Ishikawa (cell line): Measurements from ENCODE around the gene TNNC1.

Source experiments
- CEBPB ChIP-seq: IDR thresholded peaks from 2 replicates; pipeline ENCODE4 v1.6.1; 2012
- CREB1 ChIP-seq: IDR thresholded peaks from 2 replicates; pipeline ENCODE4 v1.6.1; 2012; ENCODE audit warnings: low read depth
- EGR1 ChIP-seq: IDR thresholded peaks from 2 replicates; pipeline ENCODE4 v1.6.1; 2012
- EP300 ChIP-seq: IDR thresholded peaks from 2 replicates; pipeline ENCODE4 v1.6.1; 2012; ENCODE audit warnings: borderline replicate concordance
- FOXM1 ChIP-seq: IDR thresholded peaks from 2 replicates; pipeline ENCODE4 v1.6.1; 2012; ENCODE audit warnings: low read depth, borderline replicate concordance
- NFIC ChIP-seq: IDR thresholded peaks from 2 replicates; pipeline ENCODE4 v1.6.1; 2012
- RAD21 ChIP-seq: IDR thresholded peaks from 2 replicates; pipeline ENCODE4 v1.6.1; 2012; ENCODE audit warnings: low read depth
- TAF1 ChIP-seq: IDR thresholded peaks from 2 replicates; pipeline ENCODE4 v1.6.1; 2012; ENCODE audit warnings: low read depth, mild to moderate bottlenecking
- TCF12 ChIP-seq: IDR thresholded peaks from 2 replicates; pipeline ENCODE4 v1.6.1; 2012; ENCODE audit warnings: low read depth
- TEAD4 ChIP-seq: IDR thresholded peaks from 2 replicates; pipeline ENCODE4 v1.6.1; 2012
- YY1 ChIP-seq: IDR thresholded peaks from 2 replicates; pipeline ENCODE4 v1.6.1; 2012; ENCODE audit warnings: low read depth
- ZBTB7A ChIP-seq: IDR thresholded peaks from 2 replicates; pipeline ENCODE4 v1.6.1; 2012; ENCODE audit warnings: low read depth
- TF ChIP-seq, protein P1 (sequence below): IDR thresholded peaks from 2 replicates; pipeline ENCODE4 v1.6.1; 2012; ENCODE audit warnings: low read depth, mild to moderate bottlenecking
- TF ChIP-seq, protein P2 (sequence below): IDR thresholded peaks from 2 replicates; pipeline ENCODE4 v1.6.1; 2012
- TF ChIP-seq, protein P3 (sequence below): IDR thresholded peaks from 2 replicates; pipeline ENCODE4 v1.6.1; 2012

The TNNC1 gene

DNA sequence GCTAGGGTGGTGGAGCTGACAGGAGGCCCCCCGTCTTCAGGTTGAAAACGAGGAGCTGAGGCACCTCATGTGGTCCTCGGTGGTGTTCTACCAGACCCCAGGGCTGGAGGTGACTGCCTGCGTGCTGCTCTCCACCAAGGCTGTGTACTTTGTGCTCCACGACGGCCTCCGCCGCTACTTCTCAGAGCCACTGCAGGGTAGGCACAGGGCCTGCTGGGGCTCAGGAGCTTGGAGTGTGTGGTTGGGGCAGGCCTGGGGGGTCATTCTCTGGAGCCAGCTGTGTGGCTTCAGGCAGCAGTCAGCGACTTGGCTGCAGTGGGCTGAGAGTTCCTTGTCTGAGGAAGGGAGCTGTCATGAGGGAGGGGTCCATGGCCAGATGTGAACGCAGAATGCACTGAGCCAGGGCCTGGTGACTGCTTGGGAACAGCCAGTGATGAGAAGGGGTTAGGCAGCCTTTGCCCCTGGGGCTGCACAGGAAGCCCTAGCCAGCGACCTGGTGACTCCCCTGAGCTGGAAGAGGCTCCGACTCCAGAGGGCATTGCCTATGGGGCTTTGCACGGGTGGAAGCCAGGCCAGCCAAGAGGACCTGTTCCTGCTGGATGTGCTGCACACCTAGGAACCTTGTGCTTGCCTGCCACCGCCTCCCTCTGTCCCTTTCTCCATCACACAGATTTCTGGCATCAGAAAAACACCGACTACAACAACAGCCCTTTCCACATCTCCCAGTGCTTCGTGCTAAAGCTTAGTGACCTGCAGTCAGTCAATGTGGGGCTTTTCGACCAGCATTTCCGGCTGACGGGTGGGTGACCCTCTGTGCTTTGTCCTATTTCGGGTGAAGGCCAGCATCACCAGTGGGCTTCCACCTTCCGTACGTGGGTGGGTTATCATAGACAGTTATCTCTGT, 36.4 kb upstream of the TNNC1 start:
- TF ChIP-seq EP300 (no peak), FOXM1 (no peak), CREB1 (no peak), YY1 (no peak), TAF1 (no peak), CEBPB (no peak), RAD21 (no peak), NFIC (no peak), ZBTB7A (no peak), EGR1 (no peak), TCF12 (no peak), TEAD4 (no peak)
- TF ChIP-seq, protein P1, sequence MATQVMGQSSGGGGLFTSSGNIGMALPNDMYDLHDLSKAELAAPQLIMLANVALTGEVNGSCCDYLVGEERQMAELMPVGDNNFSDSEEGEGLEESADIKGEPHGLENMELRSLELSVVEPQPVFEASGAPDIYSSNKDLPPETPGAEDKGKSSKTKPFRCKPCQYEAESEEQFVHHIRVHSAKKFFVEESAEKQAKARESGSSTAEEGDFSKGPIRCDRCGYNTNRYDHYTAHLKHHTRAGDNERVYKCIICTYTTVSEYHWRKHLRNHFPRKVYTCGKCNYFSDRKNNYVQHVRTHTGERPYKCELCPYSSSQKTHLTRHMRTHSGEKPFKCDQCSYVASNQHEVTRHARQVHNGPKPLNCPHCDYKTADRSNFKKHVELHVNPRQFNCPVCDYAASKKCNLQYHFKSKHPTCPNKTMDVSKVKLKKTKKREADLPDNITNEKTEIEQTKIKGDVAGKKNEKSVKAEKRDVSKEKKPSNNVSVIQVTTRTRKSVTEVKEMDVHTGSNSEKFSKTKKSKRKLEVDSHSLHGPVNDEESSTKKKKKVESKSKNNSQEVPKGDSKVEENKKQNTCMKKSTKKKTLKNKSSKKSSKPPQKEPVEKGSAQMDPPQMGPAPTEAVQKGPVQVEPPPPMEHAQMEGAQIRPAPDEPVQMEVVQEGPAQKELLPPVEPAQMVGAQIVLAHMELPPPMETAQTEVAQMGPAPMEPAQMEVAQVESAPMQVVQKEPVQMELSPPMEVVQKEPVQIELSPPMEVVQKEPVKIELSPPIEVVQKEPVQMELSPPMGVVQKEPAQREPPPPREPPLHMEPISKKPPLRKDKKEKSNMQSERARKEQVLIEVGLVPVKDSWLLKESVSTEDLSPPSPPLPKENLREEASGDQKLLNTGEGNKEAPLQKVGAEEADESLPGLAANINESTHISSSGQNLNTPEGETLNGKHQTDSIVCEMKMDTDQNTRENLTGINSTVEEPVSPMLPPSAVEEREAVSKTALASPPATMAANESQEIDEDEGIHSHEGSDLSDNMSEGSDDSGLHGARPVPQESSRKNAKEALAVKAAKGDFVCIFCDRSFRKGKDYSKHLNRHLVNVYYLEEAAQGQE = no peak
- TF ChIP-seq, protein P2, sequence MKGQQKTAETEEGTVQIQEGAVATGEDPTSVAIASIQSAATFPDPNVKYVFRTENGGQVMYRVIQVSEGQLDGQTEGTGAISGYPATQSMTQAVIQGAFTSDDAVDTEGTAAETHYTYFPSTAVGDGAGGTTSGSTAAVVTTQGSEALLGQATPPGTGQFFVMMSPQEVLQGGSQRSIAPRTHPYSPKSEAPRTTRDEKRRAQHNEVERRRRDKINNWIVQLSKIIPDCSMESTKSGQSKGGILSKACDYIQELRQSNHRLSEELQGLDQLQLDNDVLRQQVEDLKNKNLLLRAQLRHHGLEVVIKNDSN = no peak
- TF ChIP-seq, protein P3, sequence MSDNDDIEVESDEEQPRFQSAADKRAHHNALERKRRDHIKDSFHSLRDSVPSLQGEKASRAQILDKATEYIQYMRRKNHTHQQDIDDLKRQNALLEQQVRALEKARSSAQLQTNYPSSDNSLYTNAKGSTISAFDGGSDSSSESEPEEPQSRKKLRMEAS = no peak

DNA sequence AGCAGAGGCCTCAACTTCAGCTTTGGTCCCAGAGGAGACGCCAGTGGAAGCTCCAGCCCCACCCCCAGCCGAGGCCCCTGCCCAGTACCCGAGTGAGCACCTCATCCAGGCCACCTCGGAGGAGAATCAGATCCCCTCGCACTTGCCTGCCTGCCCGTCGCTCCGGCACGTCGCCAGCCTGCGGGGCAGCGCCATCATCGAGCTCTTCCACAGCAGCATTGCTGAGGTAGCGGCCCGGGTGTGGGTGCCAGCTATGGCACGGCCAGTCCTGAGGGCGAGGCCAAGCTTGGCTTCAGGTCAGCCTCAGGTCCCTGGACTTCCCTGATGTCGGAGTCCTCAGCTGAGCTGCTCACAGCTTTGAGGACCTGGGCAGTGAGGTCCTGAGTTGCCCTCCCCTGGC, 35.6 kb upstream of the TNNC1 start:
- TF ChIP-seq, protein P2 = no peak
- TF ChIP-seq TCF12 (no peak), RAD21 (no peak), TAF1 (no peak)
- TF ChIP-seq, protein P3 = no peak
- TF ChIP-seq, protein P1 = no peak

DNA sequence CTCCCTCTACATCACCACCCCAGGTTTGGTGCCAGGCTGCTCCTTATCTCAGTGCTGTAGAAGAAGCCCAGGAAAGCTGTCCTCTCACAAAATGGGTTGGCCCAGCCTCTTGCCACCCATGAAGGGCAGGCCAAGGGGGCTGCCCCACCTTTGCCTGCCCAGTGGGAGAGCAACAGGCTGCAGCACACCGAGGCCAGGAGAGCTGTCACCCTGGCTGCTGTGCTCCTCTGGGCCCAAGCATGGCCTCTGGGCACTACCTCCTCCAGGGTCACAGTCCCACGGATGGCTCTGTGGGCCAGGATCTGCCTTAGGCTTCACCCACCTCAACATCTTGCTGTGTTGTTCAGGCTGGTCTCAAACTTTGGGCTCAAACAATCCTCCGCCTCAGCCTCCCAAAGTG, 34.9 kb upstream of the TNNC1 start:
- TF ChIP-seq NFIC (no peak), RAD21 (no peak), EGR1 (no peak), EP300 (no peak), TEAD4 (no peak), TCF12 (no peak), FOXM1 (no peak), ZBTB7A (no peak), CREB1 (no peak), TAF1 (no peak)
- TF ChIP-seq, protein P1 = no peak
- TF ChIP-seq, protein P2 = no peak
- TF ChIP-seq, protein P3 = no peak
